ENCODE measurements around the gene PRKCH.

The PRKCH gene

GRCh38 chr14:61462566-61463193 is 141.3 kb downstream of the PRKCH start (continued):
- no peak for TF ChIP-seq ZNF280C (tag by site-specific recombination; IDR thresholded peaks at IDR 0.05)
- no peak for TF ChIP-seq KLF1 (tag by site-specific recombination; IDR thresholded peaks at IDR 0.05)
- TF ChIP-seq ZNF843 (tag by site-specific recombination; IDR thresholded peaks at IDR 0.05) = no peak
- TF ChIP-seq ZBTB8A (tag by site-specific recombination; IDR thresholded peaks at IDR 0.05) = no peak
- TF ChIP-seq OVOL3 (tag by site-specific recombination; IDR thresholded peaks at IDR 0.05) = no peak
- TF ChIP-seq ZNF341 (tag by site-specific recombination; IDR thresholded peaks at IDR 0.05; ENCODE audit: low read depth) = no peak
- TF ChIP-seq ZNF596 (tag by site-specific recombination; IDR thresholded peaks at IDR 0.05) = no peak
- no peak for TF ChIP-seq ZNF768 (tag by site-specific recombination; IDR thresholded peaks at IDR 0.05)
- no peak for TF ChIP-seq ZBTB44 (tag by site-specific recombination; IDR thresholded peaks at IDR 0.05)
- no peak for TF ChIP-seq ZIC2 (tag by site-specific recombination; IDR thresholded peaks at IDR 0.05)
- TF ChIP-seq ZNF121 (tag by site-specific recombination; IDR thresholded peaks at IDR 0.05) = no peak
- no peak for TF ChIP-seq ZNF19 (tag by site-specific recombination; IDR thresholded peaks at IDR 0.05; ENCODE audit: low read depth)
- no peak for TF ChIP-seq KLF7 (tag by site-specific recombination; IDR thresholded peaks at IDR 0.05; ENCODE audit: borderline replicate concordance)
- no peak for TF ChIP-seq ZNF23 (tag by site-specific recombination; IDR thresholded peaks at IDR 0.05; ENCODE audit: borderline replicate concordance)
- 0 out of 2 replicates have a peak, but pooled peaks have one; percentile 17 for TF ChIP-seq ZNF366 (tag by site-specific recombination; conservative IDR thresholded peaks at IDR 0.05)
- TF ChIP-seq ZNF140 (tag by site-specific recombination; IDR thresholded peaks at IDR 0.05) = no peak
- no peak for TF ChIP-seq ZFP3 (tag by site-specific recombination; IDR thresholded peaks at IDR 0.05; ENCODE audit: low read depth)
- TF ChIP-seq ZBTB7A (tag by site-specific recombination; IDR thresholded peaks at IDR 0.05; ENCODE audit: low read depth) = no peak
- no peak for TF ChIP-seq WT1 (tag by site-specific recombination; IDR thresholded peaks at IDR 0.05)
- no peak for TF ChIP-seq ZNF623 (tag by site-specific recombination; IDR thresholded peaks at IDR 0.05)
- TF ChIP-seq ATF2 (tag by site-specific recombination; IDR thresholded peaks at IDR 0.05; ENCODE audit: low read depth) = no peak
- TF ChIP-seq PRDM6 (tag by site-specific recombination; IDR thresholded peaks at IDR 0.05) = peak; percentile 21; the same call in 1 of the 2 replicates
- no peak for TF ChIP-seq PRDM1 (tag by site-specific recombination; IDR thresholded peaks at IDR 0.05)
- TF ChIP-seq SCRT1 (tag by site-specific recombination; IDR thresholded peaks at IDR 0.05; ENCODE audit: borderline replicate concordance) = no peak
